Neutrophil (primary cell): Measurements from ENCODE around the gene WDR75.

ENCODE experiments used
- H3K27ac ChIP-seq: fragments of 200-600 bp; sonication (generic); 2 replicates; pipeline ENCODE4 v1.5.1; 2016; ENCODE audit warnings: mild to moderate bottlenecking, moderate library complexity
- H3K27me3 ChIP-seq: fragments of 200-600 bp; sonication (generic); 2 replicates; pipeline ENCODE4 v1.6.0; 2016; ENCODE audit warnings: mild to moderate bottlenecking
- H3K36me3 ChIP-seq: fragments of 200-600 bp; sonication (generic); 2 replicates; pipeline ENCODE4 v1.5.1; 2017
- H3K4me1 ChIP-seq, 2 experiments: fragments of 200-600 bp in 1 of 2; sonication (generic) in 1 of 2; 1 replicate in 1 of 2; 2 replicates in 1 of 2; pipeline versions ENCODE4 v1.5.1 to v1.6.1; 2013 to 2016; ENCODE audit warnings: low read depth in 1 of 2, low read length in 1 of 2, mild to moderate bottlenecking in 1 of 2, moderate library complexity in 1 of 2; ENCODE audit not compliant: control insufficient read depth in 1 of 2, insufficient read depth in 1 of 2
- H3K4me3 ChIP-seq, 2 experiments: fragments of 200-600 bp in 1 of 2; sonication (generic) in 1 of 2; 1 replicate in 1 of 2; 2 replicates in 1 of 2; pipeline ENCODE4 v1.5.1; 2013 to 2016; ENCODE audit warnings: low read depth in 1 of 2, low read length in 1 of 2, mild to moderate bottlenecking in 1 of 2, moderate library complexity in 1 of 2
- H3K9me3 ChIP-seq: fragments of 200-600 bp; sonication (generic); 2 replicates; pipeline ENCODE4 v1.5.1; 2016
- CTCF ChIP-seq: fragments of 200-600 bp; sonication (generic); IDR thresholded peaks from 2 replicates; pipeline ENCODE4 v1.5.1; 2016; ENCODE audit warnings: antibody characterized with exemption

WDR75 gene

GRCh38 chr2:189522435-189523151 lies 81.3 kb downstream of the WDR75 start:
- Histone ChIP-seq H3K27ac (no peak overlapping the region), H3K27me3 (no peaks in the 10 kb centered on the region), H3K36me3 (no peaks in the 10 kb centered on the region), H3K4me3 (no peak overlapping the region), H3K9me3 (no peaks in the 10 kb centered on the region), H3K4me1 (no peaks in the 10 kb centered on the region)
- no peak for TF ChIP-seq CTCF

GRCh38 chr2:189524746-189525145 lies 83.5 kb downstream of the WDR75 start:
- TF ChIP-seq CTCF = no peak
- H3K27ac ChIP-seq = no peak overlapping the region
- no peaks in the 10 kb centered on the region for H3K36me3 ChIP-seq
- no peaks in the 10 kb centered on the region for H3K4me1 ChIP-seq
- no peak overlapping the region for H3K4me3 ChIP-seq
- H3K9me3 ChIP-seq = no peaks in the 10 kb centered on the region
- H3K27me3 ChIP-seq = no peaks in the 10 kb centered on the region
